22Rv1 (cell line): ENCODE data around the gene PLAC9.

Experiments
- ZFX ChIP-seq: fragments of 450-650 bp; IDR thresholded peaks from 2 replicates; pipeline ENCODE4 v1.6.1; 2017; ENCODE audit warnings: antibody characterized with exemption, borderline replicate concordance
- TF ChIP-seq, protein P1 (sequence below): fragments of 450-650 bp; IDR thresholded peaks from 2 replicates; pipeline ENCODE4 v1.5.1; 2017; ENCODE audit warnings: mild to moderate bottlenecking

- TF ChIP-seq, protein P1, sequence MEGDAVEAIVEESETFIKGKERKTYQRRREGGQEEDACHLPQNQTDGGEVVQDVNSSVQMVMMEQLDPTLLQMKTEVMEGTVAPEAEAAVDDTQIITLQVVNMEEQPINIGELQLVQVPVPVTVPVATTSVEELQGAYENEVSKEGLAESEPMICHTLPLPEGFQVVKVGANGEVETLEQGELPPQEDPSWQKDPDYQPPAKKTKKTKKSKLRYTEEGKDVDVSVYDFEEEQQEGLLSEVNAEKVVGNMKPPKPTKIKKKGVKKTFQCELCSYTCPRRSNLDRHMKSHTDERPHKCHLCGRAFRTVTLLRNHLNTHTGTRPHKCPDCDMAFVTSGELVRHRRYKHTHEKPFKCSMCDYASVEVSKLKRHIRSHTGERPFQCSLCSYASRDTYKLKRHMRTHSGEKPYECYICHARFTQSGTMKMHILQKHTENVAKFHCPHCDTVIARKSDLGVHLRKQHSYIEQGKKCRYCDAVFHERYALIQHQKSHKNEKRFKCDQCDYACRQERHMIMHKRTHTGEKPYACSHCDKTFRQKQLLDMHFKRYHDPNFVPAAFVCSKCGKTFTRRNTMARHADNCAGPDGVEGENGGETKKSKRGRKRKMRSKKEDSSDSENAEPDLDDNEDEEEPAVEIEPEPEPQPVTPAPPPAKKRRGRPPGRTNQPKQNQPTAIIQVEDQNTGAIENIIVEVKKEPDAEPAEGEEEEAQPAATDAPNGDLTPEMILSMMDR = no peak
- no peak for TF ChIP-seq ZFX
Observed at GRCh38 chr10:80122110-80122710, 10.3 kb upstream of the PLAC9 start.
